IgD-negative memory B cell (primary cell): ENCODE results near the gene GALNT10. TPM values are rescaled to one million over a fixed set of nuclear protein-coding genes. Genes with fewer than 3 reads are reported as not detected.

ENCODE experiments used
- H3K27ac Mint-ChIP-seq, 3 donors: one replicate each; pipeline ENCODE4 v1.8.0; 2020 to 2022; ENCODE audit warnings: mild to moderate bottlenecking in 3 of 3, mixed read lengths in 3 of 3, moderate library complexity in 1 of 3
- H3K27me3 Mint-ChIP-seq: one replicate; pipeline ENCODE4 v1.8.0; 2021; ENCODE audit warnings: mixed read lengths
- H3K36me3 Mint-ChIP-seq: one replicate; pipeline ENCODE4 v1.8.0; 2020; ENCODE audit warnings: mild to moderate bottlenecking, mixed read lengths
- H3K4me1 Mint-ChIP-seq, 3 donors: one replicate each; pipeline ENCODE4 v1.8.0; 2020 to 2022; ENCODE audit warnings: mixed read lengths in 3 of 3, mild to moderate bottlenecking in 1 of 3
- H3K4me3 Mint-ChIP-seq, 4 donors: one replicate each; pipeline ENCODE4 v1.8.0; 2020 to 2022; ENCODE audit warnings: mild to moderate bottlenecking in 4 of 4, mixed read lengths in 4 of 4, moderate library complexity in 3 of 4
- H3K9me3 Mint-ChIP-seq, 3 donors: one replicate each; pipeline ENCODE4 v1.8.0; 2020 to 2021; ENCODE audit warnings: mixed read lengths in 3 of 3, mild to moderate bottlenecking in 1 of 3
- polyA plus RNA-seq: library from polyadenylated mRNA; unstranded; fragments of 300-500 nt; fragmentation: Illumina TruSeq; gene quantifications from one replicate; pipeline ENCODE4 v1.2.3, GENCODE V29; 2021

Gene GALNT10
- polyA plus RNA-seq, 1 donor from 2014 or later, result 25.0 TPM

DNA sequence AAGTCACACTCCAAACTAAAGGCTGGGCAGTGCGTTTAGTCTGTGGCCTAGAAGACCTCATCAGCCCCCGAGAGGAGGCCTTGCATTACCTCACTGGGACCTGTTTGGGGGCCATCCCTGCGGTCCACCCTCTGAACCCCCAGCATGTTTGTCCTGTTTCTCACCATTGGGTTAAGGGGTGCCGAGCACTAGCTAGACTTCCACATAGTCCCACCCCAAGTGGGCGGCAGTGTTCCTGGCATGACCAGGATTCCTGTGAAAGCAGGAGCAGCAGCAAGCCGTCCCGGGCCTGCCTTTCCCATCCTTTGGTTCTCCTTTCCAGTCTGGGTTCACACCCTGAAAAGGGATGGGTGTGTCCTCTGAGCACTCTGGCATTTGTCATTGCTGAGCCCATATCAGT lies 228.7 kb downstream of the GALNT10 start:
- Mint-ChIP-seq H3K9me3 (peaks cover 0 to 15% (median 2%) of the 10 kb centered on the region in 3 donors), H3K27ac (no peak overlapping the region), H3K4me1 (peaks cover 0 to 14% (median 8%) of the 10 kb centered on the region in 3 donors), H3K36me3 (peaks cover 15% of the 10 kb centered on the region), H3K27me3 (no peaks in the 10 kb centered on the region), H3K4me3 (no peak overlapping the region)

GRCh38 chr5:154421868-154422267 lies 231.3 kb downstream of the GALNT10 start:
- no peaks in the 10 kb centered on the region for H3K27me3 Mint-ChIP-seq
- H3K9me3 Mint-ChIP-seq, result peaks cover 0 to 15% (median 2%) of the 10 kb centered on the region in 3 donors
- H3K4me3 Mint-ChIP-seq, result no peak overlapping the region
- H3K36me3 Mint-ChIP-seq, result peaks cover 18% of the 10 kb centered on the region
- peaks cover 0 to 6% (median 2%) of the 10 kb centered on the region in 3 donors for H3K4me1 Mint-ChIP-seq
- H3K27ac Mint-ChIP-seq, result no peak overlapping the region

- Mint-ChIP-seq H3K36me3 (peaks cover 22% of the 10 kb centered on the region), H3K4me3 (no peak overlapping the region), H3K4me1 (peaks cover 3 to 6% (median 3%) of the 10 kb centered on the region in 3 donors), H3K27me3 (no peaks in the 10 kb centered on the region), H3K9me3 (peaks cover 0 to 15% (median 2%) of the 10 kb centered on the region in 3 donors), H3K27ac (no peak overlapping the region)
Measured at GRCh38 chr5:154422298-154422697, 231.8 kb downstream of the GALNT10 start.

- peaks cover 17% of the 10 kb centered on the region for H3K36me3 Mint-ChIP-seq
- H3K9me3 Mint-ChIP-seq, result peaks cover 0 to 7% (median 1%) of the 10 kb centered on the region in 3 donors
- H3K27me3 Mint-ChIP-seq, result no peaks in the 10 kb centered on the region
- peaks cover 3 to 5% (median 3%) of the 10 kb centered on the region in 3 donors for H3K4me1 Mint-ChIP-seq
- H3K4me3 Mint-ChIP-seq, result no peak overlapping the region
- H3K27ac Mint-ChIP-seq, result no peak overlapping the region
Measured at GRCh38 chr5:154428208-154428607, 237.7 kb downstream of the GALNT10 start.

GRCh38 chr5:154429341-154429740 lies 238.8 kb downstream of the GALNT10 start:
- no peak overlapping the region for H3K4me3 Mint-ChIP-seq
- H3K9me3 Mint-ChIP-seq, result peaks cover 0 to 1% (median 0%) of the 10 kb centered on the region in 3 donors
- peak overlapping the region in 2 of 3 donors; percentile 47 to 88 for H3K27ac Mint-ChIP-seq
- H3K4me1 Mint-ChIP-seq, result peaks cover 3 to 5% (median 3%) of the 10 kb centered on the region in 3 donors
- no peaks in the 10 kb centered on the region for H3K27me3 Mint-ChIP-seq
- H3K36me3 Mint-ChIP-seq, result peaks cover 17% of the 10 kb centered on the region

DNA sequence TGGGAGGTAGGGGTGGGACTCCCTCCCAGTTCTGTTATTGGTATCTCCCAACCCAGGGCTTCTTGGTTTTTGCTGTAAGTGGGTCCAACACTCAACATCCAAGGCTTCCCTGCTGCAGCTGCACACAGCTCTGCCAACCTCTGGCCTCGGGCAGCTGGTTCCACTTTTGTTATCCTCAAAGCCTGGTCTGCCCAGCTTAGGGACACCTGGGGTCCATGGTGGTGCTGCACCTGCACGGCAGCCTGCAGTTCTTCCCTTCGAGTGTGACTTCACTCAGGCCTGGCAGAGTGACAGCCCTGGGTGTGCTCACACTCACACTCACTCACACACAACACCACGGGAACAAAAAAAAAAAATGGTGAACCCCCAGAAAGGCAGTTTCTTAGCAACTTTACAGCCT lies 239.9 kb downstream of the GALNT10 start:
- H3K4me3 Mint-ChIP-seq, result no peak overlapping the region
- no peak overlapping the region for H3K27ac Mint-ChIP-seq
- H3K9me3 Mint-ChIP-seq, result peaks cover 0 to 1% (median 0%) of the 10 kb centered on the region in 3 donors
- H3K36me3 Mint-ChIP-seq, result peaks cover 14% of the 10 kb centered on the region
- no peaks in the 10 kb centered on the region for H3K27me3 Mint-ChIP-seq
- peaks cover 1 to 5% (median 3%) of the 10 kb centered on the region in 3 donors for H3K4me1 Mint-ChIP-seq

- Mint-ChIP-seq H3K9me3 (peaks cover 0 to 1% (median 0%) of the 10 kb centered on the region in 3 donors), H3K4me1 (peaks cover 1 to 5% (median 3%) of the 10 kb centered on the region in 3 donors), H3K36me3 (peaks cover 14% of the 10 kb centered on the region), H3K27me3 (no peaks in the 10 kb centered on the region), H3K27ac (peak overlapping the region in 1 of 3 donors; percentile 86), H3K4me3 (no peak overlapping the region)
Measured at GRCh38 chr5:154430961-154431630, 240.6 kb downstream of the GALNT10 start.

DNA sequence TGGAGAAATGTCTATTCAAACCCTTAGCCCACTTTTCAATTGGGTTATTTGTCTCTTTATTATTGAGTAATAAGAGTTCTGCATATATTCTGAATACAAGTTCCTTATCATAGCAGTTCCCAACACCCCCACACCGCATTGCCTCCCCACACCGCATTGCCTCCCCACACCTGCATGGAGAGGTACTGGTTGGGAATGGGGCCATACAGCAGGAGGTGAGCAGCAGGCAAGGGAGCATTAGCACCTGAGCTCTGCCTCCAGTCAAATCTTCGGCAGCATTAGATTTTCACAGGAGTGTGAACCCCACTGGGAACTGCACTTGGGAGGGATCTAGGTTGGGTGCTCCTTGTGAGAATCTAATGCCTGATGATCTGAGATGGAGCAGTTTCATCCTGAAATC lies 244.7 kb downstream of the GALNT10 start:
- Mint-ChIP-seq H3K36me3 (peaks cover 22% of the 10 kb centered on the region), H3K9me3 (no peaks in the 10 kb centered on the region), H3K27me3 (no peaks in the 10 kb centered on the region), H3K4me1 (peaks cover 0 to 5% (median 0%) of the 10 kb centered on the region in 3 donors), H3K4me3 (no peak overlapping the region), H3K27ac (no peak overlapping the region)

DNA sequence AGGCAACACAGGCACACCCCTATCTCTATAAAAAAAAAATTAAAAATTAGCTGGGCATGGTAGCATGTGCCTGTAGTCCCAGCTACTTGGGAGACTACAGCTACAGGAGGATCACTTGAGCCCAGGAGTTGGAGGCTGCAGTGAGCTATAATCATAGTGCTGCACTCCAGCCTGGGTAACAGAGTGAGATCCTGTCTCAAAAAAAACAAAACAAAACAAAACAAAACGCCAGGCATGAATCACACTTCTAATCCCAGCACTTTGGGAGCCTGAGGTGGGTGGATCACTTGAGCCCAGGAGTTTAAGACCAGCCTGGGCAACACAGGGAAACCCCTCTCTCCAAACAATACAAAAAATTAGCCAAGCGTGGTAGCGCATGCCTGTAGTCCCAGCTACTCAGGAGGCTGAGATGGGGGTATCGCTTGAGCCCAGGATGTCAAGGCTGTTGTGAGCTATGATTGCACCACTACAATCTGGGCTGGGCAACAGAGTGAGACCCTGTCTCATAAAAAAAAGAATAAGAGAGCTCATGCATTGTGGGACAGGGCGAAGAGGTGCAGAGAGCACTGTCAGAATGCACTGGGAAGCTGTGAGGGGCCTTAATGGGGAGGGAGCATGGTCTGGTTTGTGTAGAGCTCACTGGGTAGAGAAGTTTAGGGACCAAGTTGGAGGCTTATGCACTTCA lies 246.9 kb downstream of the GALNT10 start:
- peaks cover 20% of the 10 kb centered on the region for H3K36me3 Mint-ChIP-seq
- peak overlapping the region in 1 of 4 donors; percentile 58 for H3K4me3 Mint-ChIP-seq
- H3K4me1 Mint-ChIP-seq, result peaks cover 0 to 7% (median 0%) of the 10 kb centered on the region in 3 donors
- H3K27ac Mint-ChIP-seq, result no peak overlapping the region
- H3K9me3 Mint-ChIP-seq, result no peaks in the 10 kb centered on the region
- no peaks in the 10 kb centered on the region for H3K27me3 Mint-ChIP-seq

- H3K36me3 Mint-ChIP-seq, result peaks cover 20% of the 10 kb centered on the region
- no peaks in the 10 kb centered on the region for H3K27me3 Mint-ChIP-seq
- H3K9me3 Mint-ChIP-seq, result no peaks in the 10 kb centered on the region
- H3K4me1 Mint-ChIP-seq, result peaks cover 4 to 18% (median 11%) of the 10 kb centered on the region in 3 donors
- H3K4me3 Mint-ChIP-seq, result no peak overlapping the region
- H3K27ac Mint-ChIP-seq, result no peak overlapping the region
Measured at GRCh38 chr5:154440540-154440939, 250.0 kb downstream of the GALNT10 start.

GRCh38 chr5:154442801-154443200 lies 252.3 kb downstream of the GALNT10 start:
- Mint-ChIP-seq H3K36me3 (peaks cover 11% of the 10 kb centered on the region), H3K27ac (no peak overlapping the region), H3K9me3 (no peaks in the 10 kb centered on the region), H3K4me1 (peaks cover 18 to 24% (median 20%) of the 10 kb centered on the region in 3 donors), H3K27me3 (no peaks in the 10 kb centered on the region), H3K4me3 (peak overlapping the region in 2 of 4 donors; percentile 32 to 43)

DNA sequence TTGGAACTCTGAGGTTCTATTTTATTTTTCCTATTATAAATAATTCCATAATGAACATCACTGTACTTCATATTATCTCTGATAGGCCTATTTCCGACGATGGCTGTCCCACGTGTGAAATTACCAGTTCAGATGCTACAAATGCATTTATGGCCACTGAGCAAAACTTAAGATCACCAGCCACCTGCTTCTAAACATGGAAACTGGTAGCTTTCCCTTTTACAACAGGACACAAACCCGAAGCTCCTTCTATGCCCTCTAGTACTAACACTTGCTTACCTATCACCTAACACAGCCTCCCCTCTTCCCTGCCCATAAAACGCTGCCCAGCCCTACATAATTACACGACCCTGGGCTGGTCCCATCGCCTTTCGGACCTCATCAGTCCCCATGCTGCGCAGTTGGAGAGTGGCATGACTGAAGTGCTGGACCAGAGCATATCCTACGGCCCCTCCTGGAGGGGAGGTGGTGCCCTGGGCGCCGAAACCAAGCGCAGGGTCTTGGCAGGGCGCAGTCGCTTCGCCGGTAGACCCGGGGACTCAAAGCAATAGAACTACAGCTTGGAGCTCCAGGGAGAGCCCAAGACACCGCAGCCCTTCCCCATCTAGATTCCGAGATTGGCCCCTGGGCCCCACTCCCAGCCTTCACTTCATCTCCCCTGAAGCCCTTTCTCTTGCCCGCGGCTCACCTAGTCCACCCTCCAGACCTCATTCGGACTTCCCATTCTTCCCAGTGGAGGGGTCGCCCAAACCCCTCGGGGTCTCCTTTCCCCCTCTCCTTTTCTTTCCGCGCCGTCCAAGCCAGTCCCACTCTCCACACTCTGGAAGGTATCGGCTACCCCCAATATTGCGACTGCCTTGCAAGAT lies 254.3 kb downstream of the GALNT10 start:
- H3K4me3 Mint-ChIP-seq, result peak overlapping the region; percentile 97 to 100 (median 100)
- H3K4me1 Mint-ChIP-seq, result peaks cover 30 to 38% (median 35%) of the 10 kb centered on the region in 3 donors
- H3K9me3 Mint-ChIP-seq, result no peaks in the 10 kb centered on the region
- no peaks in the 10 kb centered on the region for H3K27me3 Mint-ChIP-seq
- peak overlapping the region; percentile 83 to 96 (median 94) for H3K27ac Mint-ChIP-seq
- H3K36me3 Mint-ChIP-seq, result peaks cover 8% of the 10 kb centered on the region

DNA sequence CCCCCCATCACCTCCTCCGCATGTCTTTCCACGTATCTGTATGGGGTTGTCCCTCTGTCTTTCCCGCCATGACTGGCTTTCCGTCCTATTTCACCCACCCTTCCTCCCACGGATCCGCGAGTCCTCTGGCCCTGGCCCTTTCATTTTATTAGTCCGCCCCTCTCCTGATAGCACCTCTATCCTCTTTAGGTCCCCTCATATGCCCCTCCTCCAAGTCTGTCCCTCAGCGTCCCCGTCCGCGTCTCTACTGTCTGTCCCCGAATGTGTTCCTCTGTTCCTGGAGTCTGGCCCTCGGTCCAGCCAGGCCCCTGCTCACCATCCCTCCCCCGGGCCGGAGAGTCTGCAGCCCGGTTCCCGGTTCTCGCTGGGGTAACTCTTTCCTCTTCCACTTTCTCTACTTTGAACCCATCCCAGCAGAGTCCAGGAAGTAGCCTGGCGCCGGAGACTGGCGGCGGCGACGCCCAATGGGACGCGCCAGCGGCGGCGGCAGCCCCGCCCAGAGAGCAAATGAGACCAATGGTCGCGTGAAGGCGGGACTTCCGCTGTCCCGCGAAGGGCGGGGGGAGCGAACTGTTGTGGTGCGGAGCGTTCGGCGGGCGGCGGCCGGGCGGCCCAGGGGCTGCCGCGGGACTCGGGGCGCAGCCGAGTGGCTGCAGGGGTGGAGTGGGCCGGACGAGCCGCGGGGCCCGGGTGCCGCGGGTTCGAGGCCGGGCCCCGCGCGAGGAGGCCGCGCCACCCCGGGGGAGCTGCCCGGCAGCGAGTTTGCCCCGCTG lies 255.1 kb downstream of the GALNT10 start, which contains the start of gene SAP30L:
Gene SAP30L, plus strand, starts transcription at position 576 of the 773 bp plus-strand sequence. CDS start 608 bp downstream, outside the sequence.
- peaks cover 30 to 40% (median 38%) of the 10 kb centered on the region in 3 donors for H3K4me1 Mint-ChIP-seq
- H3K4me3 Mint-ChIP-seq, result peak within 1 kb of the TSS; percentile 99 to 100 (median 100)
- peaks cover 8% of the 10 kb centered on the region for H3K36me3 Mint-ChIP-seq
- H3K27me3 Mint-ChIP-seq, result no peaks in the 10 kb centered on the region
- no peaks in the 10 kb centered on the region for H3K9me3 Mint-ChIP-seq
- H3K27ac Mint-ChIP-seq, result peak within 1 kb of the TSS; percentile 83 to 96 (median 94)
